MM.1S (cell line): Measurements from ENCODE around the gene MBD5.

ENCODE experiments used
- EZH2 ChIP-seq: fragments of 300-600 bp; sonication (generic); optimal IDR thresholded peaks from 2 replicates; pipeline ENCODE3; 2017; ENCODE audit warnings: low read depth, mild to moderate bottlenecking, antibody characterized with exemption, low read length, mixed read lengths
- TF ChIP-seq, protein P1 (sequence below): fragments of 300-600 bp; sonication (generic); IDR thresholded peaks from 2 replicates; pipeline ENCODE4 v1.5.1; 2016; ENCODE audit warnings: antibody characterized with exemption, low read length, mixed read lengths

DNA sequence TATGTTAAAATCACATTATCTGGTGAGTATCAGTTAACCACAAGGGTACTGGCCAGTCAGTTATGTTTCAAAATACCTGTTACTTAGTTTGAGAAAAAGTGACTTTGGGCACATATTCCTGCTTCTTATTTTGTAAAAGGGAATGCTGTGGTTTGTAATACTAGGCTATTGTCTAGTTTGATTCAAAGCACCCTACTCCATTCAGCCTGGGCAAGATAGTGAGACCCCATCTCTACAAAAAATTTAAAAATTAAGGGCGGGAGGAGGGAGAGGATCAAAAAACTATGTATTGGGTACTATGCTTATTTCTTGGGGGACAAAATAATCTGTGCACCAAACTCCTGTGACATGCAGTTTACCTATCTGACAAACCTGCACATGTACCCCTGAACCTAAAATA lies 18.9 kb downstream of the MBD5 start:
- TF ChIP-seq, protein P1, sequence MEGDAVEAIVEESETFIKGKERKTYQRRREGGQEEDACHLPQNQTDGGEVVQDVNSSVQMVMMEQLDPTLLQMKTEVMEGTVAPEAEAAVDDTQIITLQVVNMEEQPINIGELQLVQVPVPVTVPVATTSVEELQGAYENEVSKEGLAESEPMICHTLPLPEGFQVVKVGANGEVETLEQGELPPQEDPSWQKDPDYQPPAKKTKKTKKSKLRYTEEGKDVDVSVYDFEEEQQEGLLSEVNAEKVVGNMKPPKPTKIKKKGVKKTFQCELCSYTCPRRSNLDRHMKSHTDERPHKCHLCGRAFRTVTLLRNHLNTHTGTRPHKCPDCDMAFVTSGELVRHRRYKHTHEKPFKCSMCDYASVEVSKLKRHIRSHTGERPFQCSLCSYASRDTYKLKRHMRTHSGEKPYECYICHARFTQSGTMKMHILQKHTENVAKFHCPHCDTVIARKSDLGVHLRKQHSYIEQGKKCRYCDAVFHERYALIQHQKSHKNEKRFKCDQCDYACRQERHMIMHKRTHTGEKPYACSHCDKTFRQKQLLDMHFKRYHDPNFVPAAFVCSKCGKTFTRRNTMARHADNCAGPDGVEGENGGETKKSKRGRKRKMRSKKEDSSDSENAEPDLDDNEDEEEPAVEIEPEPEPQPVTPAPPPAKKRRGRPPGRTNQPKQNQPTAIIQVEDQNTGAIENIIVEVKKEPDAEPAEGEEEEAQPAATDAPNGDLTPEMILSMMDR, result no peak
- TF ChIP-seq EZH2, result no peak
